GM12865 (cell line): ENCODE results near the gene C15orf61.

Experiments used
- DNase-seq: peaks from one replicate; pipeline ENCODE4 v3.0.0; 2010; ENCODE audit warnings: low read depth
- H3K4me3 ChIP-seq: 2 replicates; pipeline ENCODE4 v1.5.1; 2011; ENCODE audit warnings: mild to moderate bottlenecking, low read depth, low read length, control low read depth
- TF ChIP-seq, protein P1 (sequence below): IDR thresholded peaks from 2 replicates; pipeline ENCODE4 v1.5.1; 2011; ENCODE audit warnings: low read length, control low read depth, low read depth, inconsistent platforms; ENCODE audit not compliant: insufficient read depth; ENCODE audit errors: missing control alignments

The C15orf61 gene

DNA sequence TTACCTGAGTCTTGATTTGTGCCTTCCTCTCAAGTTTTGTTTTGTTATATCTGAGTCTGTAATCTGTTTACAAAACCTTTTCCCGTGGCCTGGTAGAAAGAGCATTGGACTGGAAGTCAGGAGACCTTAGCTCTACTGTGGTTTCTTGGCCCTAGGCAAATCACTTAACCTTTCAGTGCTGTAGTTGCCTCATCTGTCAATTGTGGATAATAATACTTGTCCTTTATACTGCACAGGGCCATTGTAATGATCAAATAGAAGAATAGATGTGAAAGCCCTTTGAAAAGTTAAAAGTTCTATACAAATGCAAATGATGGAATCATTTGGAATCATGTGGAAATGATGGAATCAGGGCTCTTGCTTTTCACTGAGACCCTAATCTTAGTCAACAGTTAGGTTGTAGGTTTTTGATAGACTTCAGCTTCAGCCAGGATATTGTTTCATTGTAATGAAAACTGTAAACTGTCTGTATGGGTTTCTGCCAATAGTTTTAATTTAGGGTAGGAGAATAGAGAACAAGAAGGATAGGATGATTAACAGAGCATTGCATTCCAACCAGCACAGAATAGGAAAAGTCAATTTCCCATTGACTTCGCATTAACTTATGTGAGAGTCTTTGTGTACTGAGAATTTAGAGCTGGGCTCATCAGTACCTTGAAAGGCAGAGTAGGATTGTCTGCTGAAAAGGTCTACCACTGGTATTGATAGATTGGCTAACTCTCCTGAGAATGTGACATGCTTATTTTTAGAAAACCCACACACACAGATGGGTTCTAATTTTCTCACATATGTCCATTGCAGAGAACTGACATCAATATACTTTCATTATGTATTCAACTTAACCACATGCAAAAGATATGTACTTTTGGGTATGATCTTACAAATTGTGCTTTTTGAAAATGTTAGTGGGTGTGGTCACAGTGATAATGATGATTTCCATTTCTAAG lies 43.4 kb downstream of the C15orf61 start:
- peak overlapping the region; percentile 13 for H3K4me3 ChIP-seq
- DNase-seq, result peak; percentile 85
- TF ChIP-seq, protein P1, sequence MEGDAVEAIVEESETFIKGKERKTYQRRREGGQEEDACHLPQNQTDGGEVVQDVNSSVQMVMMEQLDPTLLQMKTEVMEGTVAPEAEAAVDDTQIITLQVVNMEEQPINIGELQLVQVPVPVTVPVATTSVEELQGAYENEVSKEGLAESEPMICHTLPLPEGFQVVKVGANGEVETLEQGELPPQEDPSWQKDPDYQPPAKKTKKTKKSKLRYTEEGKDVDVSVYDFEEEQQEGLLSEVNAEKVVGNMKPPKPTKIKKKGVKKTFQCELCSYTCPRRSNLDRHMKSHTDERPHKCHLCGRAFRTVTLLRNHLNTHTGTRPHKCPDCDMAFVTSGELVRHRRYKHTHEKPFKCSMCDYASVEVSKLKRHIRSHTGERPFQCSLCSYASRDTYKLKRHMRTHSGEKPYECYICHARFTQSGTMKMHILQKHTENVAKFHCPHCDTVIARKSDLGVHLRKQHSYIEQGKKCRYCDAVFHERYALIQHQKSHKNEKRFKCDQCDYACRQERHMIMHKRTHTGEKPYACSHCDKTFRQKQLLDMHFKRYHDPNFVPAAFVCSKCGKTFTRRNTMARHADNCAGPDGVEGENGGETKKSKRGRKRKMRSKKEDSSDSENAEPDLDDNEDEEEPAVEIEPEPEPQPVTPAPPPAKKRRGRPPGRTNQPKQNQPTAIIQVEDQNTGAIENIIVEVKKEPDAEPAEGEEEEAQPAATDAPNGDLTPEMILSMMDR, result no peak

DNA sequence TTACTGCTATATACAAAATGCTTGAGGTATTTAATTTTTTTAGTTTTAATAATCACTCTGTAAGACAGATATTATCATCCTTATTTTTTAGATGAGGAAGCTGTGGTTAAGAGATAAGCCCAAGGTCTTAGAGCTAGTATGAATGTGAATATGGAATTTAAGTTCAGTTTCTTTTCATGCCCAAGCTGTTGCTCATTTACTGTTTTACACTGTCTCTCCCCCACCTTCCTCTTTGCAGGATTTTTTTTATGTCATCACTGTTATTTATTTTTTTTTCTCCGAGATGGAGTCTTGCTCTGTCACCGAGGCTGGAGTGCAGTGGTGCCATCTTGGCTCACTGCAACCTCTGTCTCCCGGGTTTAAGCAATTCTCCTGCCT lies 44.0 kb downstream of the C15orf61 start:
- TF ChIP-seq, protein P1, result no peak
- H3K4me3 ChIP-seq, result peak overlapping the region; percentile 13
- DNase-seq, result peak; percentile 59

DNA sequence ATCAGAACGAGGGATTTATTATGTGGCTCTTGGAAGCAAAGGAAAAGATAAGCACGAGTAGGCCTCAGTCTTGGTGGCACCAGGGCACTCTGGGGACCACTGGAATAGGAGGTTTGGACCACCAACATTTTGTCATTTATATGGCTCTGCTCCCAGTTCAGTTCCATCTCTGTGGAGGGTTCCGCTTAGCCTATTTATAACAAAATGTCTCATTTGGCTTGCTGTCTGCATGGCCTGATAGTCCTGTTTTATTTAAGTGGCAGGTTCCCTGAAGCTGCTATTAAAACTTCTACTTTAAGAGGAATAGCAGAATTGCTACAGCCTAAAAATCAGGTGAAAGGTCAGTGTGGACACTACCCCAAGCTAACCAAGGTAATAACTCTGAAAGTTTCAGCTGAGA lies 48.7 kb downstream of the C15orf61 start:
- no peak overlapping the region for H3K4me3 ChIP-seq
- TF ChIP-seq, protein P1, result no peak
- DNase-seq, result no peak

DNA sequence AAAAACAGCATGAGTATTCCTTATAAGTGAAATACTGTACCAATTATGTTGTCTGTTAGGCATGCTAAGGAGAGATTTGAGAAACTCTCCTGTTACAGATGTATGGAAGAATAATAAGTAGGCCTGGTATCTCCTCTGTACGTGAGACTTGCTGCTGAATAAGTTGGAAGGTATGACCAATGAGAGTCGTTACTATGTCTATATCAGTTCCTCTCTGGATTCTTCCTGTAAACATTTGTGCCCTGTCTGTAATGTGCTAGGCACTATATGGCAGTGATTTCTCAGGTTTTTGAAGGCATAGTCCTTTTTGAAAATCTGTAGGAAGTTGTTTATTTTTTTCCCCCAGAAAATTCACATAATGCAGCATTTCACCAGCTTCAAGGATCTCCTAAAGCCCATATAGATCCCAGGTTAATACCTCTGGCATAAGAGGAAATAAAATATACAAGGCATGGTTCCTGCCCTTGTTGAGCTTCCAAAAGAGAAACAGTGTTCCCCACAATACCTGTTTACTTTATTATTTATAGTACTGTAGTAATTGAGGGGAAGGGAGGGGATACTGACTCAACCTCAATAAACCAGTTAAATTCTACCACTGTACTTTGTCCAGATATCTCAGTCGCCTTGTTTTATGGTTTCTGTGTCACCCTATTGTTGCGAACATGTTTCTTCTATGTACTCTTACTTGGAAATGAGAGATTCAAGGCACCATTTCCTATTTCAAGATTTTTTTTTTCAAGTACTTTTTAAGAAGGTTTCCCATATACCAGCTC lies 50.1 kb downstream of the C15orf61 start:
- DNase-seq, result no peak
- H3K4me3 ChIP-seq, result no peak overlapping the region
- TF ChIP-seq, protein P1, result no peak

DNA sequence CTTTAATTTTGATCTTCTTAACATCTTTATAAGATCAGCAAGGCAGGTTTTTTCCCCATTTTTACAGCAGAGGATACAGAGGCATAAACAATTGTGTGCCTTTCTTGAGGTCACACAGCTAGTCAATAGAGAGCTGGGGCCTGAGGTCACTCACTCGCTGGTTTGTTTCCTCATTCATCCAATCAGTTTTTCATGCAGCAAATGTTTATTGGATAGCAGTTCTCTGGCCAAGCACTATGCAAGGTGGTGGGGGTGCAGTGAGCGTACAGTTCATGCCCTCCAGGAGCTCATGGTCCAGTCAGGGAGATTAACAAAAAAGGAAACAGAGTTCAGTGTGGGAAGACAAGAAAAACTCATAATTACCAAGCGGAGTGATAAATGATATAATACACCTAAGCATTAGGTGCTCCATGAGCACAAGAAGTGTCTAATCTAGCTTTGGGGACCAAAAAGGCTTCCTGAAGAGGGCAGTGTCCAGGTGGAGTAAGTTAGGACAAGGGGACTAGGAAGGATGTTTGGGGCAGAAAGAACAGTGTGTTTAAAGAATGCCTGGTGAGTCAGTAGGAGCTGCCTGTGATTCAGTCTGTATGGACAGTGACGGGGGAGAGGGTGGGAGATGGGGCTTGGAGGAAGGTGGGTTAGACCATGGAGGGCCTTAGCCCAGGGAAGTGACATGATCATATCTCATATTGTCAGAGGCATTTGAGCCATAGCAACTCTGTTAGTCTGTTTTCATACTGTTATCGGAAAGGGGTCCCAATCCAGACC lies 50.9 kb downstream of the C15orf61 start:
- TF ChIP-seq, protein P1, result no peak
- H3K4me3 ChIP-seq, result no peak overlapping the region
- DNase-seq, result no peak

DNA sequence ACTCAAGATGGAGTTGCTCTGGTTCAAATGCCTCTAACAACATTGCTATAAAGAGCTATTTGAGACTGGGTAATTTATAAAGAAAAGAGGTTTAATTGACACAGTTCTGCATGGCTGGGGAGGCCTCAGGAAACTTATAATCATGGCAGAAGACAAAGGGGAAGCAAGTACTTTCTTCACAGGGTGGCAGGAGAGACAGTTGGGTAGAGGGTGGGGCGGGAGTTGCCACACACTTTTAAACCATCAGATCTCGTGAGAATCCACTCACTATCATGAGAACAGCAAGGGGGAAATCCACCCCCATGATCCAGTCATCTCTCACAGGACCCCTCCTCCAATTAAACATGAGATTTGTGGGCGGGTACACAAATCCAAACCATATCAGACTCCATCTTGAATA lies 52.3 kb downstream of the C15orf61 start:
- no peak for DNase-seq
- no peak overlapping the region for H3K4me3 ChIP-seq
- TF ChIP-seq, protein P1, result no peak
